HG03565 (cell line): Measurements from ENCODE around the gene CAMK2A.

Experiments
- ATAC-seq: cut with Tn5 transposase; IDR thresholded peaks from one replicate; pipeline ENCODE4 v1.9.1; 2021; ENCODE audit warnings: mild to moderate bottlenecking, moderate library complexity; ENCODE audit not compliant: unreplicated experiment

The CAMK2A gene

GRCh38 chr5:150214289-150214688 is 75.3 kb downstream of the CAMK2A start:
- ATAC-seq = no peak

- ATAC-seq = no peak
Measured at GRCh38 chr5:150213530-150213929, 76.0 kb downstream of the CAMK2A start.

- ATAC-seq = no peak
Measured at GRCh38 chr5:150211156-150212030, 78.2 kb downstream of the CAMK2A start.

GRCh38 chr5:150210644-150211043 is 78.9 kb downstream of the CAMK2A start:
- ATAC-seq = no peak

GRCh38 chr5:150209099-150209635 is 80.4 kb downstream of the CAMK2A start:
- ATAC-seq = no peak

- no peak for ATAC-seq
Measured at GRCh38 chr5:150208187-150209098, 81.1 kb downstream of the CAMK2A start.

GRCh38 chr5:150206779-150207115 is 82.8 kb downstream of the CAMK2A start:
- no peak for ATAC-seq

GRCh38 chr5:150206098-150206778 is 83.3 kb downstream of the CAMK2A start:
- no peak for ATAC-seq

GRCh38 chr5:150204590-150204960 is 85.0 kb downstream of the CAMK2A start:
- ATAC-seq = no peak

GRCh38 chr5:150203832-150204589 is 85.6 kb downstream of the CAMK2A start:
- no peak for ATAC-seq

GRCh38 chr5:150202501-150202900 is 87.1 kb downstream of the CAMK2A start:
- no peak for ATAC-seq

GRCh38 chr5:150197476-150197875 is 92.1 kb downstream of the CAMK2A start:
- no peak for ATAC-seq

- no peak for ATAC-seq
Measured at GRCh38 chr5:150196986-150197385, 92.6 kb downstream of the CAMK2A start.

GRCh38 chr5:150196514-150196913 is 93.1 kb downstream of the CAMK2A start:
- no peak for ATAC-seq

- no peak for ATAC-seq
Measured at GRCh38 chr5:150195736-150196485, 93.7 kb downstream of the CAMK2A start.

- ATAC-seq = no peak
Measured at GRCh38 chr5:150192462-150192861, 97.1 kb downstream of the CAMK2A start.

- no peak for ATAC-seq
Measured at GRCh38 chr5:150190987-150191386, 98.6 kb downstream of the CAMK2A start.

- ATAC-seq = no peak
Measured at GRCh38 chr5:150190503-150190979, 99.0 kb downstream of the CAMK2A start.

- no peak for ATAC-seq
Measured at GRCh38 chr5:150189728-150190502, 99.7 kb downstream of the CAMK2A start, which contains the start of gene SLC6A7. Gene SLC6A7 (plus strand): TSS chr5:150190062. CDS start chr5:150190328, 266 bp downstream.
